Measurements from ENCODE around the gene AP1S3.

DNA sequence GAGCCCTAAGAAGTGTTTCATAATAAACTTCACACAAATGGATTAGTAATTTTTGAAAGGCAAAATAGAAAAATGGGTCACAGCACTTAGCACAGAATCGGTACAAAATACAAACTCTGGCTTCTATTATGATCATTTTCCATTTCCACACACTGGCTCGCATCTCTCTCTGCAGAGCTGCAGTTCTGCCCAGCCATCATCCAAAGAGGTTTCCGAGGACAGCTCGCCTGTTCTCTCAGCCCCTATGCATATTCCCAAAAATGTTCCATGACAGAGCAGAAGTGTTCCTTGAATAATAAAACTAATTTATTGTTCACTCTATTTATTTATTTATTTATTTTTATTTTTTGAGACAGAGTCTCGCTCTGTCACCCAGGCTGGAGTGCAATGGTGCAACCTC is 115.6 kb downstream of the AP1S3 start:
- no peak for TF ChIP-seq POLR2A (IDR thresholded peaks at IDR 0.05; ENCODE audit: low read length)
- no peak for TF ChIP-seq GATA1 (IDR thresholded peaks at IDR 0.05; ENCODE audit: low read depth, low read length)
